ENCODE data around the gene PAN3. TPM values are rescaled to one million over a fixed set of nuclear protein-coding genes. Genes with fewer than 3 reads are reported as not detected.

Gene PAN3
- total RNA-seq, 1 experiment from 2014 or later, result 24.8 TPM

DNA sequence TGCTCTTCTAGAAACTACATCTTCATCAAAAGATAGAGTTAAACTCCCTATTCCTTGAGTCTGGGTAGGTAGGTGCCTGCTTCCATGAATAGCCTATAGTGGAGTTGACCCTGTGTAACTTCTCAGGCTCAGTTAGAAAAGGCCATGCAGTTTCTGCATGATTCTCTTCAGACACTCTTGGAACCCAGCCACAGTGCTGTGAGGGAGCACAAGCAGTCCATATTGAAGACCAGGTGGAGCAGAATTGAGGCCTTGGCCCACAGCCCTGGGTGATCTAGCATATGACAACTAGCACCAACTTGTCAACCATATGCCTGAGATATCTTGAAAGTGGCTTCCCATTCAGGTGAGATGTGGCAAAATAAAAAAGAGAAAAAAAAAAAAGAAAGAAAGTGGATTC lies 10.3 kb upstream of the PAN3 start:
- no peaks in the 10 kb centered on the region for H3K27me3 Mint-ChIP-seq (ENCODE audit: unreplicated experiment)
- H3K9me3 Mint-ChIP-seq (ENCODE audit: low read depth, unreplicated experiment), result no peaks in the 10 kb centered on the region
- no peaks in the 10 kb centered on the region for H3K36me3 Mint-ChIP-seq (ENCODE audit: insufficient read depth, unreplicated experiment)
- no TSS peak for BruUV-seq (replicated peaks)
- intact Hi-C loops (cut with micrococcal nuclease; ENCODE audit: unreplicated experiment), result no loop called here
- DNase-seq, result no peak
- CTCF ChIA-PET, result no interaction called here
- H3K4me3 Mint-ChIP-seq (ENCODE audit: low read depth, unreplicated experiment), result no peak overlapping the region
- TF ChIP-seq, protein P1, sequence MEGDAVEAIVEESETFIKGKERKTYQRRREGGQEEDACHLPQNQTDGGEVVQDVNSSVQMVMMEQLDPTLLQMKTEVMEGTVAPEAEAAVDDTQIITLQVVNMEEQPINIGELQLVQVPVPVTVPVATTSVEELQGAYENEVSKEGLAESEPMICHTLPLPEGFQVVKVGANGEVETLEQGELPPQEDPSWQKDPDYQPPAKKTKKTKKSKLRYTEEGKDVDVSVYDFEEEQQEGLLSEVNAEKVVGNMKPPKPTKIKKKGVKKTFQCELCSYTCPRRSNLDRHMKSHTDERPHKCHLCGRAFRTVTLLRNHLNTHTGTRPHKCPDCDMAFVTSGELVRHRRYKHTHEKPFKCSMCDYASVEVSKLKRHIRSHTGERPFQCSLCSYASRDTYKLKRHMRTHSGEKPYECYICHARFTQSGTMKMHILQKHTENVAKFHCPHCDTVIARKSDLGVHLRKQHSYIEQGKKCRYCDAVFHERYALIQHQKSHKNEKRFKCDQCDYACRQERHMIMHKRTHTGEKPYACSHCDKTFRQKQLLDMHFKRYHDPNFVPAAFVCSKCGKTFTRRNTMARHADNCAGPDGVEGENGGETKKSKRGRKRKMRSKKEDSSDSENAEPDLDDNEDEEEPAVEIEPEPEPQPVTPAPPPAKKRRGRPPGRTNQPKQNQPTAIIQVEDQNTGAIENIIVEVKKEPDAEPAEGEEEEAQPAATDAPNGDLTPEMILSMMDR (IDR thresholded peaks at IDR 0.05; ENCODE audit: unreplicated experiment), result no peak
- no peak overlapping the region for H3K27ac Mint-ChIP-seq (ENCODE audit: unreplicated experiment)
- H3K4me1 Mint-ChIP-seq (ENCODE audit: low read depth, unreplicated experiment), result no peaks in the 10 kb centered on the region

DNA sequence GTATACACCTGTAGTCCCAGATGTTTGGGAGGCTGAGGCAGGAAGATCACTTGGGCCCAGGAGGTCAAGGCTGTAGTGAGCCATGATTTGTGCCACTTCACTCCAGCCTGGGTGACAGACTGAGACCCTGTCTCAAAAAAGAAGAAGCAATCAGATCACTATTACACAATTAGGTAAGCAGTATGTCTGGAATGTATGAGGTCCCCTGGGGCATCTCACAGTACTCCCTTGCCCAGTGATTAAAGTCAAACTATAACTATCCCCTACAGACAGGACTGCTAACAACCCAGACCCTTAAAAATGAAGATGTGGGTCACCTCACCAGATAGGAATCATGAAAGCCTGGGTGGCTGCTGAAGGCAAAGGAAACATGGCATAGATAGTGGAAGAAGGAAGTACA lies 9.4 kb upstream of the PAN3 start:
- no TSS peak for BruUV-seq (replicated peaks)
- Mint-ChIP-seq H3K27ac (ENCODE audit: unreplicated experiment) (no peak overlapping the region), H3K4me1 (ENCODE audit: low read depth, unreplicated experiment) (no peaks in the 10 kb centered on the region), H3K27me3 (ENCODE audit: unreplicated experiment) (no peaks in the 10 kb centered on the region), H3K36me3 (ENCODE audit: insufficient read depth, unreplicated experiment) (no peaks in the 10 kb centered on the region), H3K4me3 (ENCODE audit: low read depth, unreplicated experiment) (no peak overlapping the region), H3K9me3 (ENCODE audit: low read depth, unreplicated experiment) (no peaks in the 10 kb centered on the region)
- CTCF ChIA-PET, result no interaction called here
- TF ChIP-seq, protein P1 (IDR thresholded peaks at IDR 0.05; ENCODE audit: unreplicated experiment), result no peak
- intact Hi-C loops (cut with micrococcal nuclease; ENCODE audit: unreplicated experiment), result no loop called here
- DNase-seq, result no peak

DNA sequence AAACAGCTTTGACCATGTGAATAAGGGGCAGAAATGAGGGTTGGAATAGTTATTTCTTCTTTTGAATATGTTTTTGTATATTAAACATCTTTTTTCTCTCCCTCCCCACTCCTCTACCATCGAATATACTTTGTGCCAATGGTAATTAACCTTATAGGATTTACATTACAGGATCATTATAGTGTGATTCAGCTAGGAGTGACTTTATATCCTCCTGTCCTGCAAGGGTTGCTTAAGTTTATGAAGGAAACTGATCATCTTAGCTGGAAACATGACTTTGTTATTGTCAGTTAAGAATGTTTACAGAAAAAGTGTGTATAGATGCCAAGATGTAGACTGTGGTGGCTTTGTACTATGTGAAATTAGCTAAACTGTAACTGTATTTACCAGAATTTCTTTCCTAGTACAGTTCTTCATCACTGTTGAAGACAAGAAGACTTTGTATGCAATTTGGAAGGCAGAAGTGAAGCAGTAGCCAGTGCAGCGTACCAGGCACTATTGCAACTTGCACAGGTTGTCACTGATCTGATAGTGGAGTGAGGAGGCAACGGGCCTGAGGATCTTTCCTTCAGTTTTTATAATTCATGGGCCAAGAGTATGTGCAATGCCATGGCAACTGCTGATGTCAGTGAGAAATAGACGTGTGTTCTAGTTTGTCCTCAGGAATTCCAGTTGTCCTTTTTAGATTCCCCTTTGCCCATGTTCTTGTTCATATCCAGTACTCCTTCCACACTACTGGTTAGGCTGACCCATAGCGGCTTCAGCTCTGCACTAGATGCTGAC lies 8.2 kb upstream of the PAN3 start:
- no peak overlapping the region for H3K4me3 Mint-ChIP-seq (ENCODE audit: low read depth, unreplicated experiment)
- no peak for DNase-seq
- intact Hi-C loops (cut with micrococcal nuclease; ENCODE audit: unreplicated experiment), result no loop called here
- TF ChIP-seq, protein P1 (IDR thresholded peaks at IDR 0.05; ENCODE audit: unreplicated experiment), result no peak
- CTCF ChIA-PET, result no interaction called here
- no peaks in the 10 kb centered on the region for H3K27me3 Mint-ChIP-seq (ENCODE audit: unreplicated experiment)
- no peaks in the 10 kb centered on the region for H3K9me3 Mint-ChIP-seq (ENCODE audit: low read depth, unreplicated experiment)
- H3K36me3 Mint-ChIP-seq (ENCODE audit: insufficient read depth, unreplicated experiment), result no peaks in the 10 kb centered on the region
- BruUV-seq (replicated peaks), result no TSS peak
- H3K4me1 Mint-ChIP-seq (ENCODE audit: low read depth, unreplicated experiment), result no peaks in the 10 kb centered on the region
- no peak overlapping the region for H3K27ac Mint-ChIP-seq (ENCODE audit: unreplicated experiment)

DNA sequence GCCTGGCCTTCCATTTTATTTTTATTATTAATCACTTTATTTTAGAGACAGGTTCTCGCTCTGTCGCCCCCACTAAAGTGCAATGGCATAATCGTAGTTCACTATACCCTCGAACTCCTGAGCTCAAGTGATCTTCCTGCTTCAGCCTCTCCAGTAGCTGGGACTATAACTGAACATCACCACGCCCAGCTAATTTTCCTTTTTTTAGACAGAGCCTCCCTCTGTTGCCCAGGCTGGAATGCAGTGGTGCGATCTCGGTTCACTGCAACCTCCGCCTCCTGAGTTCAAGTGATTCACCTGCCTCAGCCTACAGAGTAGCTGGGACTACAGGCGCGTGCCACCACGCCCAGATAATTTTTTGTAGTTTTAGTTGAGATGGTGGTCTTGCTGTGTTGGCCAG lies 6.7 kb upstream of the PAN3 start:
- TF ChIP-seq, protein P1 (IDR thresholded peaks at IDR 0.05; ENCODE audit: unreplicated experiment), result no peak
- DNase-seq, result no peak
- H3K4me3 Mint-ChIP-seq (ENCODE audit: low read depth, unreplicated experiment), result no peak overlapping the region

More for the DNA sequence above, 6.7 kb upstream of the PAN3 start:
- H3K9me3 Mint-ChIP-seq (ENCODE audit: low read depth, unreplicated experiment), result no peaks in the 10 kb centered on the region
- CTCF ChIA-PET, result no interaction called here
- intact Hi-C loops (cut with micrococcal nuclease; ENCODE audit: unreplicated experiment), result no loop called here
- no TSS peak for BruUV-seq (replicated peaks)
- H3K27me3 Mint-ChIP-seq (ENCODE audit: unreplicated experiment), result no peaks in the 10 kb centered on the region
- no peaks in the 10 kb centered on the region for H3K36me3 Mint-ChIP-seq (ENCODE audit: insufficient read depth, unreplicated experiment)
- H3K27ac Mint-ChIP-seq (ENCODE audit: unreplicated experiment), result no peak overlapping the region
- H3K4me1 Mint-ChIP-seq (ENCODE audit: low read depth, unreplicated experiment), result no peaks in the 10 kb centered on the region

Measured in Calu3 (cell line).